Lung (tissue), 12 donors: Measurements from ENCODE around the gene TFAP2A. TPM values are rescaled to one million over a fixed set of nuclear protein-coding genes. Genes with fewer than 3 reads are reported as not detected.

Experiments used
- ATAC-seq: fragments of 200-7000 bp; cut with Tn5 transposase; one replicate; pipeline ENCODE4 v1.9.1; 2020; ENCODE audit warnings: moderate number of reproducible peaks; ENCODE audit not compliant: insufficient read depth, low FRiP score
- DNase-seq, 3 donors: peaks; one replicate each; pipeline ENCODE4 v3.0.0-alpha.2; 2013 to 2017
- H3K27ac ChIP-seq, 2 donors: one replicate each; pipeline ENCODE4 v1.5.1; 2013; ENCODE audit warnings: mild to moderate bottlenecking in 2 of 2, moderate library complexity in 2 of 2, control low read depth in 1 of 2, inconsistent platforms in 1 of 2, low read depth in 1 of 2, low read length in 1 of 2
- H3K27me3 ChIP-seq, 3 donors: one replicate each; pipeline ENCODE4 v1.5.1; 2013; ENCODE audit warnings: low read length in 2 of 3; ENCODE audit not compliant: control insufficient read depth in 3 of 3, insufficient read depth in 3 of 3
- H3K36me3 ChIP-seq, 4 donors: one replicate each; pipeline ENCODE4 v1.5.1; 2013; ENCODE audit warnings: low read length in 4 of 4, mild to moderate bottlenecking in 1 of 4, moderate library complexity in 1 of 4; ENCODE audit not compliant: control insufficient read depth in 4 of 4, insufficient read depth in 4 of 4
- H3K4me1 ChIP-seq, 5 donors: one replicate each; pipeline ENCODE4 v1.5.1; 2013; ENCODE audit warnings: low read length in 5 of 5, mild to moderate bottlenecking in 2 of 5, moderate library complexity in 1 of 5; ENCODE audit not compliant: control insufficient read depth in 5 of 5, insufficient read depth in 5 of 5
- H3K4me3 ChIP-seq: one replicate; pipeline ENCODE4 v1.5.1; 2013; ENCODE audit warnings: mild to moderate bottlenecking, control low read depth, moderate library complexity
- H3K9ac ChIP-seq, 2 donors: one replicate each; pipeline ENCODE4 v1.5.1; 2013; ENCODE audit warnings: low read length in 2 of 2, control low read depth in 1 of 2; ENCODE audit not compliant: insufficient read depth in 1 of 2
- H3K9me3 ChIP-seq, 4 donors: one replicate each; pipeline ENCODE4 v1.5.1; 2013; ENCODE audit warnings: low read length in 3 of 4, mild to moderate bottlenecking in 1 of 4, moderate library complexity in 1 of 4; ENCODE audit not compliant: control insufficient read depth in 4 of 4, insufficient read depth in 3 of 4
- CTCF ChIP-seq: IDR thresholded peaks from 2 replicates; pipeline ENCODE4 v1.5.1; 2012; ENCODE audit warnings: mild to moderate bottlenecking; ENCODE audit errors: control extremely low read depth, extremely low read depth
- WGBS, 2 donors: extraction: QIAGEN DNeasy Blood & Tissue Kit; methylation state at CpG; one replicate each; pipeline ENCODE4 v1.1.7; 2013; 5-methylcytosine and 5-hydroxymethylcytosine counted together
- polyA plus RNA-seq, 2 donors: library from polyadenylated mRNA; stranded (reverse); fragments of 200-250 nt; gene quantifications; one replicate each; pipeline ENCODE4 v1.2.1, GENCODE V29; 2013
- total RNA-seq, 2 donors: library from RNA; depleted of rRNA in 1 of 2; stranded (reverse); fragments of >200 nt in 1 of 2; gene quantifications; one replicate each; pipeline ENCODE4 v1.2.1, GENCODE V29; 2014 to 2021
- donor health status: control.
- donor health status: control.
- donor health status: Bipolar disorder and iron deficiency.
- donor health status: healthy.
- donor health status: DM: yes; HTN: yes; CAD: no.

TFAP2A gene
- total and polyA plus RNA-seq, 4 donors, result 0.14 to 2.7 (median 0.64) TPM

- Histone ChIP-seq H3K4me1 (no peaks in the 10 kb centered on the region), H3K9ac (no peak overlapping the region), H3K36me3 (no peaks in the 10 kb centered on the region), H3K9me3 (no peaks in the 10 kb centered on the region), H3K27ac (no peak overlapping the region), H3K27me3 (peaks cover 0 to 22% (median 19%) of the 10 kb centered on the region in 3 donors), H3K4me3 (no peak overlapping the region)
- WGBS, 2 donors, result 81 to 86% methylated on average over 4 of the region's 4 CpGs
- TF ChIP-seq CTCF, result no peak
- ATAC-seq (no peak), DNase-seq (no peak)
Measured at GRCh38 chr6:10375391-10375969, 39.4 kb downstream of the TFAP2A start.

GRCh38 chr6:10373642-10374359 is 41.1 kb downstream of the TFAP2A start:
- 60 to 67% methylated on average over 3 of the region's 3 CpGs for WGBS, 2 donors
- H3K27me3 ChIP-seq, result peaks cover 0 to 12% (median 11%) of the 10 kb centered on the region in 3 donors
- no peak overlapping the region for H3K27ac ChIP-seq
- ATAC-seq (no peak), DNase-seq (no peak)
- H3K9me3 ChIP-seq, result no peaks in the 10 kb centered on the region
- H3K4me1 ChIP-seq, result no peaks in the 10 kb centered on the region
- H3K9ac ChIP-seq, result no peak overlapping the region
- H3K36me3 ChIP-seq, result no peaks in the 10 kb centered on the region
- no peak for TF ChIP-seq CTCF
- no peak overlapping the region for H3K4me3 ChIP-seq

DNA sequence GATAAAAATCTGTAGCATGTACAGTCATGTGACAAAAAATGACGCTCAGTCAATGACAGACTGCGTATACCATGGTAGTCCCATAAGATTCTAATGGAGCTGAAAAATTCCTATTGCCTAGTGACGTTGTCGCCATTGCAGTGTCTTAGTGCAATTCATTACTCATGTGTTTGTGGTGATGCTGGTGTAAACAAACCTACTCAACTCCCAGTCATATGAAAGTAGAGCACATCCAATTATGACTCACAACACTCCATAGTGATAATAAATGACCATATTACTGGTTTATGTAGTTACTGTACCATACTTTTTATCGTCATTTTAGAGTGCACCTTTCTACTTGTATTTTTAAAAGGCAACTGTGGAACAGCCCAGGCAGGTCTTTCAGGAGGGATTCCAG is 45.0 kb downstream of the TFAP2A start:
- Histone ChIP-seq H3K27me3 (peaks cover 0 to 3% (median 2%) of the 10 kb centered on the region in 3 donors), H3K36me3 (no peaks in the 10 kb centered on the region), H3K9ac (no peak overlapping the region), H3K9me3 (no peaks in the 10 kb centered on the region), H3K4me1 (no peaks in the 10 kb centered on the region), H3K4me3 (no peak overlapping the region), H3K27ac (no peak overlapping the region)
- 85 to 89% methylated on average over 5 of the region's 5 CpGs for WGBS, 2 donors
- DNase-seq, result no peak
- no peak for ATAC-seq
- TF ChIP-seq CTCF, result no peak
